ENCODE data around the gene LOXL3. TPM values are rescaled to one million over a fixed set of nuclear protein-coding genes. Genes with fewer than 3 reads are reported as not detected.

LOXL3 gene
- total RNA-seq, 4 donors from 2014 or later: 1.6 to 4.1 (median 3.0) TPM

- no peak for DNase-seq
- intact Hi-C loops (cut with DNase I; ENCODE audit: low total_unique reads): no loop called here
- no peaks in the 10 kb centered on the region for H3K9me3 ChIP-seq
- in situ Hi-C loops (cut with MboI; ENCODE audit: low pct_ligation_motif_present in 1 of 4, low pct_unique_long_range_greater_than_20kb in 1 of 4, low sequenced_read_pairs in 3 of 4): loop anchor here (5.0 to 25.0 kb wide), 3 partner anchors 95 to 97 kb away; partner anchors contain the start of genes CCDC142 (in 3 of the 4), TTC31 (in 3 of the 4) and LBX2 (in 2 of the 4)
- no peak overlapping the region for H3K4me3 ChIP-seq
- WGBS, 2 donors (ENCODE audit: low coverage in 1 of 2): 70 to 74% methylated on average over 2 of the region's 2 CpGs
- no peak overlapping the region for H3K27ac ChIP-seq
- H3K4me1 ChIP-seq: no peaks in the 10 kb centered on the region
- TF ChIP-seq EP300 (IDR thresholded peaks at IDR 0.05; ENCODE audit: low read depth) (no peak), CTCF (IDR thresholded peaks at IDR 0.05) (no peak), POLR2A (IDR thresholded peaks at IDR 0.05) (no peak), POLR2AphosphoS5 (IDR thresholded peaks at IDR 0.05) (no peak)
- H3K36me3 ChIP-seq: no peaks in the 10 kb centered on the region
- no peaks in the 10 kb centered on the region for H3K27me3 ChIP-seq
These were observed 28.4 kb upstream of the LOXL3 start for GRCh38 chr2:74582184-74582583.

DNA sequence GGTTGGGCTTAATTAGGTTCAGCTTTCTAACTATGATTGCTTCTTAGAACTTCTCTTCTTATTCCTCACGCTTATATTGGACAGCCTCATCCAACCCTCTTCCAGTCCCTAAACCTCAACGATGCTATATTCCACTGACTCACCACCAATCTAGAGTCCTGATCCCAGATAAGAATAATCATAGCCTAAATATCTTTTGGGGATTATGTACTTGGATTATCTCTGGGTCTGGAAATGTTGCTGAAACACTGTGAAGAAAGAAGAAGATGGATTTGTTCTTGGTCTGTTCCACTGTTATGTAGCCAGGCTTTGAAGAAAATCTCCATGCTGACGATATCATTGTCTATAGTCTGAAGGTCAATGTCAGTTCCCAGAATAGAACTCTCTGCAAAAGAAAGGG is 27.7 kb upstream of the LOXL3 start:
- in situ Hi-C loops (cut with MboI; ENCODE audit: low pct_ligation_motif_present in 1 of 4, low pct_unique_long_range_greater_than_20kb in 1 of 4, low sequenced_read_pairs in 3 of 4): loop anchor here (5.0 to 25.0 kb wide), 3 partner anchors 94 to 97 kb away; partner anchors contain the start of genes CCDC142 (in 3 of the 4), TTC31 (in 3 of the 4) and LBX2 (in 2 of the 4)
- H3K36me3 ChIP-seq: no peaks in the 10 kb centered on the region
- no peak overlapping the region for H3K27ac ChIP-seq
- 81 to 85% methylated on average over 3 of the region's 3 CpGs for WGBS, 2 donors (ENCODE audit: low coverage in 1 of 2)
- TF ChIP-seq EP300 (IDR thresholded peaks at IDR 0.05; ENCODE audit: low read depth): no peak
- TF ChIP-seq POLR2A (IDR thresholded peaks at IDR 0.05): no peak
- TF ChIP-seq POLR2AphosphoS5 (IDR thresholded peaks at IDR 0.05): no peak
- TF ChIP-seq CTCF (IDR thresholded peaks at IDR 0.05): no peak
- no peaks in the 10 kb centered on the region for H3K4me1 ChIP-seq
- H3K4me3 ChIP-seq: no peak overlapping the region
- H3K9me3 ChIP-seq: no peaks in the 10 kb centered on the region
- DNase-seq: no peak
- H3K27me3 ChIP-seq: no peaks in the 10 kb centered on the region
- intact Hi-C loops (cut with DNase I; ENCODE audit: low total_unique reads): no loop called here

GRCh38 chr2:74578408-74578807 is 24.7 kb upstream of the LOXL3 start:
- intact Hi-C loops (cut with DNase I; ENCODE audit: low total_unique reads): no loop called here

GRCh38 chr2:74577448-74577847 is 23.7 kb upstream of the LOXL3 start:
- intact Hi-C loops (cut with DNase I; ENCODE audit: low total_unique reads) (no loop called here), in situ Hi-C loops (cut with MboI; ENCODE audit: low pct_ligation_motif_present in 1 of 4, low pct_unique_long_range_greater_than_20kb in 1 of 4, low sequenced_read_pairs in 3 of 4) (loop anchor here in 3 of 4 donors (5.0 to 25.0 kb wide), 2 partner anchors 75 to 90 kb away; partner anchors contain the start of genes CCDC142 (in 2 of the 3), LBX2 (in 2 of the 3) and TTC31 (in 2 of the 3))
- Histone ChIP-seq H3K27ac (peak overlapping the region; percentile 4 to 43 (median 21)), H3K4me1 (peaks cover 0 to 5% (median 0%) of the 10 kb centered on the region in 4 donors), H3K27me3 (no peaks in the 10 kb centered on the region), H3K36me3 (no peaks in the 10 kb centered on the region), H3K9me3 (no peaks in the 10 kb centered on the region), H3K4me3 (no peak overlapping the region)
- TF ChIP-seq POLR2AphosphoS5 (IDR thresholded peaks at IDR 0.05) (no peak), POLR2A (IDR thresholded peaks at IDR 0.05) (no peak), EP300 (IDR thresholded peaks at IDR 0.05; ENCODE audit: low read depth) (no peak), CTCF (IDR thresholded peaks at IDR 0.05) (no peak)
- no peak for DNase-seq
- 58% methylated on average over 2 of the region's 2 CpGs; no CpG with 5 or more reads in 1 of the 2 donors for WGBS, 2 donors (ENCODE audit: low coverage in 1 of 2)

More at GRCh38 chr2:74578408-74578807, 24.7 kb upstream of the LOXL3 start:
- Histone ChIP-seq H3K4me3 (no peak overlapping the region), H3K4me1 (peaks cover 0 to 5% (median 0%) of the 10 kb centered on the region in 4 donors), H3K9me3 (no peaks in the 10 kb centered on the region), H3K27ac (peak overlapping the region in 1 of 4 donors; percentile 25), H3K36me3 (no peaks in the 10 kb centered on the region), H3K27me3 (no peaks in the 10 kb centered on the region)
- WGBS, 2 donors (ENCODE audit: low coverage in 1 of 2): 77 to 85% methylated on average over 2 to 3 of the region's 3 CpGs
- in situ Hi-C loops (cut with MboI; ENCODE audit: low pct_ligation_motif_present in 1 of 4, low pct_unique_long_range_greater_than_20kb in 1 of 4, low sequenced_read_pairs in 3 of 4): loop anchor here in 3 of 4 donors (5.0 to 25.0 kb wide), 2 partner anchors 76 to 91 kb away; partner anchors contain the start of genes CCDC142 (in 2 of the 3), LBX2 (in 2 of the 3) and TTC31 (in 2 of the 3)
- DNase-seq: no peak
- TF ChIP-seq CTCF (IDR thresholded peaks at IDR 0.05) (no peak), POLR2AphosphoS5 (IDR thresholded peaks at IDR 0.05) (no peak), POLR2A (IDR thresholded peaks at IDR 0.05) (no peak), EP300 (IDR thresholded peaks at IDR 0.05; ENCODE audit: low read depth) (no peak)
